ENCODE results near the gene KCNN4. TPM values are rescaled to one million over a fixed set of nuclear protein-coding genes. Genes with fewer than 3 reads are reported as not detected.

KCNN4 gene
- total and polyA plus RNA-seq, 10 of the 15 experiments (the other 5 are each of a cell fraction or from before 2014, with no cell fraction given), result 1.4 to 112 (median 77.9) TPM

GRCh38 chr19:43774103-43774939, 6.5 kb downstream of the KCNN4 start:
- no peaks in the 10 kb centered on the region for H3K9me3 ChIP-seq (replicated peaks; ENCODE audit: control insufficient read depth, insufficient read depth, low read length)
- DNase-seq (ENCODE audit: low read depth, low spot score) (no peak), ATAC-seq (no peak), FAIRE-seq (no peak)
- H3K9ac ChIP-seq (ENCODE audit: control insufficient read depth, insufficient read depth, low read length), result no peak overlapping the region
- CTCF ChIA-PET, result interaction anchor here (1.0 to 9.2 kb wide), 3 partner anchors 13 to 35 kb away, joined by 3 to 324 read pairs (median 144); partner anchors contain the start of gene SMG9
- H3K79me2 ChIP-seq (ENCODE audit: control insufficient read depth, insufficient read depth, low read length), result peaks cover 43% of the 10 kb centered on the region
- H3K4me1 ChIP-seq (ENCODE audit: control insufficient read depth, insufficient read depth, low read length), result peaks cover 30% of the 10 kb centered on the region
- no peak overlapping the region for H3K4me2 ChIP-seq (ENCODE audit: control insufficient read depth, insufficient read depth)
- SMC1A ChIA-PET (ENCODE audit: uncharacterized antibody, unreplicated experiment), result interaction anchor here (8.0 to 8.3 kb wide), 2 partner anchors 14 to 29 kb away, joined by 69 to 325 read pairs; partner anchors contain the start of gene SMG9
- in situ Hi-C loops (cut with MboI) (loop anchor here (25.0 kb wide), 2 partner anchors 1688 to 1837 kb away; partner anchors contain the start of genes ERFL and FOSB), intact Hi-C loops (cut with micrococcal nuclease; ENCODE audit: unreplicated experiment) (no loop called here)
- H3K27ac ChIP-seq (ENCODE audit: control insufficient read depth, insufficient read depth), result no peak overlapping the region
- H2AFZ ChIP-seq (ENCODE audit: control insufficient read depth, low read depth, low read length), result no peak overlapping the region
- no peaks in the 10 kb centered on the region for H3K27me3 ChIP-seq (replicated peaks in 1 of 2; ENCODE audit: control insufficient read depth in 2 of 2, insufficient read depth in 2 of 2, low read length in 1 of 2)
- no peak overlapping the region for H3K4me3 ChIP-seq
- BruUV-seq (replicated peaks), result no TSS peak
- H3K36me3 ChIP-seq (ENCODE audit: control insufficient read depth in 2 of 2, insufficient read depth in 2 of 2, low read length in 1 of 2), result peaks cover 34 to 39% of the 10 kb centered on the region in 2 experiments
- no peaks in the 10 kb centered on the region for H4K20me1 ChIP-seq (ENCODE audit: control insufficient read depth, insufficient read depth)
- no peak for TF ChIP-seq JUNB (IDR thresholded peaks at IDR 0.05)
- TF ChIP-seq, protein P1, sequence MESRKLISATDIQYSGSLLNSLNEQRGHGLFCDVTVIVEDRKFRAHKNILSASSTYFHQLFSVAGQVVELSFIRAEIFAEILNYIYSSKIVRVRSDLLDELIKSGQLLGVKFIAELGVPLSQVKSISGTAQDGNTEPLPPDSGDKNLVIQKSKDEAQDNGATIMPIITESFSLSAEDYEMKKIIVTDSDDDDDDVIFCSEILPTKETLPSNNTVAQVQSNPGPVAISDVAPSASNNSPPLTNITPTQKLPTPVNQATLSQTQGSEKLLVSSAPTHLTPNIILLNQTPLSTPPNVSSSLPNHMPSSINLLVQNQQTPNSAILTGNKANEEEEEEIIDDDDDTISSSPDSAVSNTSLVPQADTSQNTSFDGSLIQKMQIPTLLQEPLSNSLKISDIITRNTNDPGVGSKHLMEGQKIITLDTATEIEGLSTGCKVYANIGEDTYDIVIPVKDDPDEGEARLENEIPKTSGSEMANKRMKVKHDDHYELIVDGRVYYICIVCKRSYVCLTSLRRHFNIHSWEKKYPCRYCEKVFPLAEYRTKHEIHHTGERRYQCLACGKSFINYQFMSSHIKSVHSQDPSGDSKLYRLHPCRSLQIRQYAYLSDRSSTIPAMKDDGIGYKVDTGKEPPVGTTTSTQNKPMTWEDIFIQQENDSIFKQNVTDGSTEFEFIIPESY (IDR thresholded peaks at IDR 0.05), result peak; percentile 54; the same call in 1 of the 2 replicates
- TF ChIP-seq MAX (IDR thresholded peaks at IDR 0.05; ENCODE audit: low read depth, low read length), result no peak
- 93% methylated on average over 46 of the region's 63 CpGs for WGBS (ENCODE audit: insufficient coverage, insufficient replicate concordance, low lambda C conversion rate, missing lambda C conversion rate)
- RAD21 ChIA-PET (ENCODE audit: unreplicated experiment), result interaction anchor here (7.2 kb wide), 1 partner anchor 28 kb away, joined by 118 read pairs; no protein-coding TSS in a partner anchor
- POLR2A ChIA-PET, result interaction anchor here (8.0 kb wide), 1 partner anchor 14 kb away, joined by 389 read pairs; the partner anchor contains the start of gene SMG9
